ENCODE data around the gene MPPED2. TPM values are rescaled to one million over a fixed set of nuclear protein-coding genes. Genes with fewer than 3 reads are reported as not detected.

MPPED2 gene
- total and polyA plus RNA-seq, 10 of the 15 experiments (the other 5 are each of a cell fraction or from before 2014, with no cell fraction given): not detected

- H3K79me2 ChIP-seq (ENCODE audit: control insufficient read depth, insufficient read depth, low read length): no peaks in the 10 kb centered on the region
- no peaks in the 10 kb centered on the region for H3K36me3 ChIP-seq (ENCODE audit: control insufficient read depth in 2 of 2, insufficient read depth in 2 of 2, low read length in 1 of 2)
- no peaks in the 10 kb centered on the region for H3K9me3 ChIP-seq (replicated peaks; ENCODE audit: control insufficient read depth, insufficient read depth, low read length)
- H3K27me3 ChIP-seq (replicated peaks in 1 of 2; ENCODE audit: control insufficient read depth in 2 of 2, insufficient read depth in 2 of 2, low read length in 1 of 2): no peaks in the 10 kb centered on the region
- BruUV-seq (replicated peaks): no TSS peak
- WGBS (ENCODE audit: insufficient coverage, insufficient replicate concordance, low lambda C conversion rate, missing lambda C conversion rate): 52% methylated on average over 5 of the region's 5 CpGs
- H2AFZ ChIP-seq (ENCODE audit: control insufficient read depth, low read depth, low read length): no peak overlapping the region
- ChIA-PET CTCF (no interaction called here), POLR2A (no interaction called here), SMC1A (ENCODE audit: uncharacterized antibody, unreplicated experiment) (no interaction called here), RAD21 (ENCODE audit: unreplicated experiment) (no interaction called here)
- no peak overlapping the region for H3K9ac ChIP-seq (ENCODE audit: control insufficient read depth, insufficient read depth, low read length)
- no peak overlapping the region for H3K27ac ChIP-seq (ENCODE audit: control insufficient read depth, insufficient read depth)
- DNase-seq (ENCODE audit: low read depth, low spot score) (no peak), ATAC-seq (no peak), FAIRE-seq (no peak)
- H4K20me1 ChIP-seq (ENCODE audit: control insufficient read depth, insufficient read depth): no peaks in the 10 kb centered on the region
- intact Hi-C loops (cut with micrococcal nuclease; ENCODE audit: unreplicated experiment) (no loop called here), in situ Hi-C loops (cut with MboI) (no loop called here)
- H3K4me3 ChIP-seq: no peak overlapping the region
- TF ChIP-seq STAT1 (conservative IDR thresholded peaks at IDR 0.05) (no peak), JUND (IDR thresholded peaks at IDR 0.05; ENCODE audit: low read depth, low read length) (no peak), GATAD2B (conservative IDR thresholded peaks at IDR 0.05; ENCODE audit: low read depth) (no peak), ZNF24 (IDR thresholded peaks at IDR 0.05) (no peak), SREBF1 (IDR thresholded peaks at IDR 0.05; ENCODE audit: low read length) (no peak), E2F4 (IDR thresholded peaks at IDR 0.05; ENCODE audit: low read depth, low read length) (no peak), PML (IDR thresholded peaks at IDR 0.05; ENCODE audit: low read length) (no peak), WRNIP1 (IDR thresholded peaks at IDR 0.05; ENCODE audit: borderline replicate concordance, low read depth, low read length) (no peak), RELA (IDR thresholded peaks at IDR 0.05; ENCODE audit: borderline replicate concordance, partially characterized antibody) (no peak), PRDM15 (CRISPR knock-in tag; IDR thresholded peaks at IDR 0.05) (no peak)
- no peak overlapping the region for H3K4me2 ChIP-seq (ENCODE audit: control insufficient read depth, insufficient read depth)
- no peaks in the 10 kb centered on the region for H3K4me1 ChIP-seq (ENCODE audit: control insufficient read depth, insufficient read depth, low read length)
These were observed 40.6 kb downstream of the MPPED2 start for GRCh38 chr11:30545507-30545906.

Measured in GM12878 (cell line).